ENCODE data around the gene EMC7.
"Not testable (repeated sequence)": the region's sequence is repeated elsewhere in the genome, so short reads cannot be mapped to it uniquely, and the experiment has no call there.

EMC7 gene
- long read RNA-seq, donor 1, transcript EMC7-201 (5 exons, 1,155 nt) = major isoform, 118 of 140 reads
- long read RNA-seq, donor 1, partial matches to known transcripts = 16 of 140 reads
- long read RNA-seq, donor 1, other reads (novel, unspliced or antisense) = 5 of 140 reads
- long read RNA-seq, donor 2, transcript EMC7-201 (5 exons, 1,155 nt) = major isoform, 55 of 63 reads
- long read RNA-seq, donor 2, partial matches to known transcripts = 6 of 63 reads
- long read RNA-seq, donor 2, other reads (novel, unspliced or antisense) = 0 of 63 reads
- long read RNA-seq, donor 3, transcript EMC7-201 (5 exons, 1,155 nt) = major isoform, 58 of 75 reads
- long read RNA-seq, donor 3, partial matches to known transcripts = 16 of 75 reads
- long read RNA-seq, donor 3, other reads (novel, unspliced or antisense) = 0 of 75 reads
- long read RNA-seq, donor 4, transcript EMC7-201 (5 exons, 1,155 nt) = major isoform, 49 of 49 reads
- long read RNA-seq, donor 4, partial matches to known transcripts = 0 of 49 reads
- long read RNA-seq, donor 4, other reads (novel, unspliced or antisense) = 0 of 49 reads
- long read RNA-seq, donor 5, transcript EMC7-201 (5 exons, 1,155 nt) = major isoform, 85 of 95 reads
- long read RNA-seq, donor 5, partial matches to known transcripts = 10 of 95 reads
- long read RNA-seq, donor 5, other reads (novel, unspliced or antisense) = 0 of 95 reads
- long read RNA-seq, donor 6, transcript EMC7-201 (5 exons, 1,155 nt) = major isoform, 89 of 102 reads
- long read RNA-seq, donor 6, partial matches to known transcripts = 12 of 102 reads
- long read RNA-seq, donor 6, other reads (novel, unspliced or antisense) = 0 of 102 reads
- long read RNA-seq, donor 7 = 0 reads
- long read RNA-seq, donor 8, transcript EMC7-201 (5 exons, 1,155 nt) = major isoform, 77 of 89 reads
- long read RNA-seq, donor 8, partial matches to known transcripts = 6 of 89 reads
- long read RNA-seq, donor 8, other reads (novel, unspliced or antisense) = 5 of 89 reads

- peak; percentile 90 for DNase-seq
Measured at GRCh38 chr15:34101366-34102174, at the start of gene EMC7, which contains the start of gene PGBD4. Gene EMC7 (minus strand): TSS chr15:34101862. CDS start chr15:34101839, 23 bp downstream. Gene PGBD4 (plus strand): TSS chr15:34102083. CDS start chr15:34102532, 449 bp downstream.

DNA sequence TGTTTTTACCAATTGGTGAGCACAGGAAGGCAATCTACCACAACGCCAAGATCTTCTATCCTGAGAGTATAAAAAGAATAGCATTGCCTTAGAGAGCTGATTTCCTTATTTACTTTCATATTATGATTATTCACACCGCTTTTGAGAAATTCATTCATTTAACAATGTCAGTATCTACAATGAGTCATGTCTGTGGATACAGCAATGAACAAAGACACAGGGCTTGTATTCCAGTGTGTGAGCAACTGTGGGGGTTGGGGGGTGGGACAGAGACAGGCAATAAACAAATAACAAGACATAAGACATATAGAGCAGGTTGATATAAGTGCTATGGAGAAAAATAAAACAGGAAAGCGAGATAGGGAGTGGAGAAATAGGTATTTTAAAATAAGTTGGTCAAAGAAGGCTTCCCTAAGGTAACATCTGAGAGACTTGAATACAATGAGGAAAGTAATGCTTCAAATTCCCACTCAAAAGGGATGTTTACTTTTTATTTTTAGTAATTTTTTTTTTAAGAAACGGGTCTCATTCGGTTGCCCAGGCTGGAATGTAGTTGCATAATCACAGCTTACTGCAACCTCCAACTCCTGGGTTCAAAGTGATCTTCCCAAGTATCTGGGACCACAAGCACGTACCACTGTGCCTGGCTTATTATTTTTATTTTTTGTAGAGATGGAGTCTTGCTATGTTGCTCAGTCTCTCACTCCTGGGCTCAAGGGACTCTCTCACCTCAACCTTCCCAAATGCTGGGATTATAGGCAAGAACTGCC, 45.9 kb upstream of the EMC7 start:
- no peak for DNase-seq

DNA sequence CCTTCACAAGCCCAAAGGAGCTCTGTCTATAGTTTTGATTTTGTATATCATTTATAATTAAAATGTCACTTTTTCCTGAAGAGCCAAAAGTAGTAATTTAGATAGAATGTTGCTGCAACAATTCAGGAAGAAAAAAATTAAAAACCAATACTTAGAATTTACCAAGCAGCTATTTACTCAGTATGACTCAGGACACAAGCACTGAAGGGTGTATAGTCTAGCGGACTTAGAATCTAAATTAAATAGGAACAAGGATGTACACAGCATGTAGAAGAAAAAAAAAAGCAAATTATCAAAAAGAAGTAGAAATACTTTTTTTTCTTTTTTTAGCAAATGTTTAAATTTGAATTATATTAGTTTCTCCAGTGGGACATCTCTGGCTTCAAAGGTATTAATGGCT, 31.8 kb upstream of the EMC7 start:
- DNase-seq = no peak

DNA sequence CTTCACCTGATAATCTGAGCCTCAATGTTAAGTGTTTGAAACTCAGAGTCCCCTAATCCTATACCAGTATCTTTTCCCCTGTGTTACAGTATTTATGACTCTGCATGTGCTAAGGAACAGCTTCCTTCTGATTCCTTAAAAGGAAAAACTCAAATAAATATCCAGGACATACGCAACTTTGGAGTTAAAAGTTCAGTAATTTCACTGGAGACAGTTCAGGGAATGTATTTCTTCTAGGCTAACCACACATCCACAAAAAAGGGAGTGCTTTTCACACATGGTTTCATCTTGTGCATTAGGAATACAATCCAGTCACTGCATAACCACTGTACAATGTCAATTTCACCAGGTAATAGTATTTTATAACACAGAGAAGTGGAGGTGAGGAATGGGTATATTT, 31.2 kb upstream of the EMC7 start:
- no peak for DNase-seq

DNA sequence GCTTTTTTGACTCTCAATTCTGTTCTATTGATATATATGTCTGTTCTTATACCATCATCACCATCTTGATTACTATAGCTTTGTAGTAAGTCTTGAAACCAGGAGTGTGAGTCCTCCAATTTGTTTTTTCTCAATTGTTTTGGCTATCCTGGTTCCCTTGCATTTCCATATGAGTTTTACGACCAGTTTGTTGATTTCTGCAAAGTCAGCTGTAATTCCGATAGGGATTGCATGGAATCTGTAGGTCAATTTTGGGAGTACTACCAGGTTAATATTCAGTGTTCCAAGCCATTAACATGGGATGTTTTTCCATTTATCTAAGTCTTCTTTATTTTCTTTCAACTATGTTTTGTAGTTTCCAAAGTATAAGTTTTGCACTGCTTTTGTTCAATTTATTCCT, 27.2 kb upstream of the EMC7 start:
- no peak for DNase-seq

DNA sequence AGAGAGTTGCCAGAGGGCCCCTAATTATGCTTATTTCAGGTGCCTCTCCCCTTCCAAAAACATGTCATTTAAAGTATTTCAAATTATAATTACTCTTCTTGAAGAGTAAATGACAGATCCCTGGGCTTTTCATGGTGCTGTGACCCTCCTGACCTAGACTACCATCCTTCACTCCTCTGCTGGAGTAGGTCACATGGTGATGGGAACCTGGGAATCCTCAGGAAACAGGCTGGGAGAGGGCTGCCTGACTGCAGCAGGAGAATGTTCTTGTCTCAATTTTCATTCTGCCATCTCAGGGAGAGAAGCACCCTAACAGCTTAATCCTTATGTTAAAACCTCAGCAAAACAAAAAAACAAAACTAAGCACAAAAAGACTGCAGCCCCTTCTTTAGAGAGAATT, 24.9 kb upstream of the EMC7 start:
- DNase-seq = no peak

DNA sequence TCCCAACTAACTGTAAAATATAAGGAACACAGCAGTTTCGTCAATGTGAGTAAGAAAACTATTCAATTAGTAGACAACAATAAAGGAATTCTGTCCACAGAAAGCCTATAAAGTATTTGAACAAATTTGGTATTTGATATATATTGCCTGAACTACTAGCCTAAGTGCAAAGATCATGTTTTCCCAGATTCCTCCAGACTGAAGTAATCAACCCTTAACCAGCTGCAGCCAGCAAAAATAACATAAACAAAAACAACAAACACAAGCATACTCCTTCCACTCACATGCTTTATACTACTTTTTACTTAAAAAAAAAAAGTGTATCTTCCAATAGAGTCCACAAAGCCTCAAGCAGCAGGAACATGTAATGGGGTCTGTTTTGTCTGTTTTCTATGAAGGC, 24.3 kb upstream of the EMC7 start:
- DNase-seq = no peak

- DNase-seq = no peak
Measured at GRCh38 chr15:34124651-34125050, 23.0 kb upstream of the EMC7 start.

DNA sequence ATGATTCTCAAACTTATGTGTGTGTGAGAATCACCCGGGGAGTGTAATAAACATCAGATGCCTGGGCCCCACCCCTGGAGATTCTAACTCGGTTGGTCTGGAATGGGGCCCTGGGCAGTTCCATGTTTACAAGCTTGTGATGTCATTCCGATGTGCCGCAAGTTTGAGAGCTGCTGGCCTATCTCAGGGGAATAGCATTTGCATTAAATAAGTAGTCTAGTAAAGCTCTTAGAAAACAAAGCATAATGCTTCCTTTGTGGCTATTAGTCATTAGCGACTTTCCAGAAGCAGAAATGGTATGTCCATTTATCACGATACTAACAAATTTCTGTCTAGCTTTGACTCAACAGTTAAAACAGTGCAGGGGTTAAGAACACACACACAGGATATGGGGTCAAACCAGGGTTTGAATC, 21.1 kb upstream of the EMC7 start:
- no peak for DNase-seq

- DNase-seq = not testable (repeated sequence)
Measured at GRCh38 chr15:34121786-34122185, 20.1 kb upstream of the EMC7 start.

- DNase-seq = not testable (repeated sequence)
Measured at GRCh38 chr15:34120420-34120819, 18.8 kb upstream of the EMC7 start.

DNA sequence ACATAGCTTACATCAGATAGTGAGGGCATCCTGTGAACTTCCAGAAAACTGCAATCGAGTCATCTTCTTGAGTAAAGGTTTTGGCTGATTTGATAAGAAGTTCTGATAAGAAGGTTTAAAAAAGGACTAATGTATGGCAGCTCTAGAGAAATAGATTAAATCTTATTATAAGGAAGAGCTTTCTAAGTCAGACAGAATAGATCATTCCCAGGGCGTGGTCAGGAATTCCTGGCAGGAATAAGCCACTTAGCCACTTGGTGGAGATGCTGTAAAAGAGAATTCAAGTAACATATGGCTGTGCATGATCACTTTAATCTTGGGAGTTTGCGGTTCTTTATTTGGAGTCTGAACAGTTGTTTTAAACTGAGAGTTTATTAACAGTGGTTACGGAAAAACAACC, 17.6 kb upstream of the EMC7 start:
- DNase-seq = no peak

GRCh38 chr15:34116620-34117019, 15.0 kb upstream of the EMC7 start:
- no peak for DNase-seq

- DNase-seq = no peak
Measured at GRCh38 chr15:34114739-34115138, 13.1 kb upstream of the EMC7 start.

DNA sequence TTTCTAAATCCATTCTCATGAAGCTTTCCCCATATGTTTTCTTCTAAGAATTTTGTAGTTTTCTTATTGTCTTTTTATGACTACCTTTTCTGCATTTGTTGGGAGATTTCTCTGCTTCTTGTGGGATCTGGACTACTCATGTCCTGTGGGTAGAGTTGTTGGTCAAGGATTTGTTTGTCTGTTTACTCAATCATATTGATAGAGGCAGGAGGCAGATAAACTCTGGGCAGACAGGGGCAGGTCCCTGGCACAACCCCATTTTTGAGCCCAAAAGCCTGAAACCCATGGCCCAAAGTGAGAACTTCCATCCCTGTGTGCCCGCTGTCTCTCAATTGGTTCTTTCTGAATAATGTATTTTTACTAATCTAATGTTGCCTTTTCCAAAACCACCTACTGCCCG, 12.6 kb upstream of the EMC7 start:
- no peak for DNase-seq

GRCh38 chr15:34111488-34111887, 9.8 kb upstream of the EMC7 start:
- no peak for DNase-seq

GRCh38 chr15:34109797-34110663, 8.4 kb upstream of the EMC7 start:
- no peak for DNase-seq

DNA sequence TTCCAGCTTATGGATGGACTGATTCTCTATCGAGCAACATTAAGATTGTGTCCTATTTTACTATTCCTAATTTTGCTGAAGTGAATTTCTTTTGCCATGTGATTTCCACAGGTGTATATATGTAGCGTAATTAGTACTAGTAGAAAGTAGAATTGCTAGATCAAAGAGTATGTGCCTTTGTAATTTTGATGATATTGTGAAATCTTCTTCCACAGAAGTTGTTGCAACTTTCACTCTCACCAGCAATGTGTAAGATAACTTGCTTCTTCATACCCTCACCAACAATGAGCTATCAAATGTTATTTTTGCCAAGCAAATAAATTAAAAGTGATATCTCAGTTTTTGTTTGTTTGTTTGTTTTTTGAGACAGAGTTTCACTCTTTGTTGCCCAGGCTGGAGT, 5.7 kb upstream of the EMC7 start:
- no peak for DNase-seq

- no peak for DNase-seq
Measured at GRCh38 chr15:34106423-34106822, 4.8 kb upstream of the EMC7 start.

DNA sequence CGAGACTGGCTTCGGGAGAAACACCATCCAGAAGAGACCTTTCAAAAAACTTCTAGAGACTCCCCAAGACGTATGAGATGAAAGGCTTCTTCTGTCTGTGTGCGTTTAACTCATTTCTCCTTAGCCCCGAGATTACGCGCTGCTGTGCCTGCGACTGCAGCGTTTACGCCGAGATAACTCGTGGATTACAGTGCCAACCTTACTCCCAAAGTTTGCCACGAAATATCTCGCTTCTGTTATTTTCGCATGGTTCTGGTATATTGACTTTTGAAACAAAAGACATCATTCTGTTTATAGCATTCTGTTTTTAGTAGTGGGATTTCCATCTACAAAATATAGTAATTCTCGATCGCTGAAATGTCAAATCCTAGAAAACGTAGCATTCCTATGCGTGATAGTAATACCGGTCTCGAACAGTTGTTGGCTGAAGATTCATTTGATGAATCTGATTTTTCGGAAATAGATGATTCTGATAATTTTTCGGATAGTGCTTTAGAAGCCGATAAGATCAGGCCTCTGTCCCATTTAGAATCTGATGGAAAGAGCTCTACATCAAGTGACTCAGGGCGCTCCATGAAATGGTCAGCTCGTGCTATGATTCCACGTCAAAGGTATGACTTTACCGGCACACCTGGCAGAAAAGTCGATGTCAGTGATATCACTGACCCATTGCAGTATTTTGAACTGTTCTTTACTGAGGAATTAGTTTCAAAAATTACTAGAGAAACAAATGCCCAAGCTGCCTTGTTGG, 688 bp upstream of the EMC7 start:
- no peak for DNase-seq

Measured in right kidney (tissue), 9 donors.